Fibroblast of the conjunctiva (primary cell): ENCODE results near the gene PLAA.
A peak's percentile ranks its signal among the peaks of the same experiment; 100 is the strongest.
"Not testable (repeated sequence)": the region's sequence is repeated elsewhere in the genome, so short reads cannot be mapped to it uniquely, and the experiment has no call there.

Source experiments
- DNase-seq: peaks from one replicate; pipeline ENCODE4 v3.0.0-alpha.2; 2010; ENCODE audit warnings: low read depth

PLAA gene

DNA sequence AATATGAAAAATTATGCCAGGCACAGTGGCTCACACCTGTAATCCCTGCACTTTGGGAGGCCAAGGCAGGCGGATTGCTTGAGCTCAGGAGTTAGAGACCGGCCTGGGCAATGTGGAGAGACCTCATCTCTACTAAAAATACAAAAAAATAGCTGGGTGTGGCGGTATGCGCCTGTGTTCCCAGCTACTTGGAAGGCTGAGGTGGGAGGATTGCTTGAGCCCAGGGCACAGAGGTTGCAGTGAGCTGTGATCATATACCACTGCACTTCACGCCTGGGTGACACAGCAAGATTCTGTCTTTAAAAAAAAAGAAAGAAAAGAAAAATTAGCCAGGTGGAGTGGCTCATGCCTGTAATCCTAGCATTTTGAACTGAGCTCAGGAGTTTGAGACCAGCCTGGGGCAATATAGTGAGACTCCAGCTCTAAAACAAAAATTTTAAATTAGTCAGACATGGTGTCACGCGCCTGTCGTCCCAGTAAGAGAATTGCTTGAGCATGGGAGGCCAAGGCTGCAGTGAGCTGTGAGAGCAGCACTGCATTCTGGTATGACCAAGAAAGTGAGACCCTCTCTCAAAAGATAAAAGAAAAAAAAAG lies 18.0 kb downstream of the PLAA start:
- no peak for DNase-seq

GRCh38 chr9:26925609-26926008 lies 21.4 kb downstream of the PLAA start:
- no peak for DNase-seq

DNA sequence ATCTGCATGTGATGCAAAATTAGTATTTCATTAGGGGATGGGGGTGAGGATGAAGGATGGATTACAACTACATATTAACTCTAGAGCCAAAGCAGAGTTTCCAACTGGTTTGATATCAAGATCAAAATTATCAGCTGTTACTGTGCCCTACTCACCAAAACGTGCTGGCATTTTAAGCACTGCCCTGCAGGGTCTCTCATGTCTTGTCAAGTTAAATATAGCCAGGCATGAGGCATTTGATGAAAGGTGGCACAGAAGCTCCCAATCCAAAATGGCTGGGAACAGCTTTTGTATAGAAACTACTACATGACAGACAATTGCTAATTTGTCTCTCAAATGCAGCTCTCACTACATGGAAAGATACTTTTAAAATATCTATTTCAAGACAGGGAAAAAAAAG lies 27.3 kb downstream of the PLAA start:
- DNase-seq, result no peak

GRCh38 chr9:26913138-26913668 lies 33.8 kb downstream of the PLAA start:
- no peak for DNase-seq

DNA sequence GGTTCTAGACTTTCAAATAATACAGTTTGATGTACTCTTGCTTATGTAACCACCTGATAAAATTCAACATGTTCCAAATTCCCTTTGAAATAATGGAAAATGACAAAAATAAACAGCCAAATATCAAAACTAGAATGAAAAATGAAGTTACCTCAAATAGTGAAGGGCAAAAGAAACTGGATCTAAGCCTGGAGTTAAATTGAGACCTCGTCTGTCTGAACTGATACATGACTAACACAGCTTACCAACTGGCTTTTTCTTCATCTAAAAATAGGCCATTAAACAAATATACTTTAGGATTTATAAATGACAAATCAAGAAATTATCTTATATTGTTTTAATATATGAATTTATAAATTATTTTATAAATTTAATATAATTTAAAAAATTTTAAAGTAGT lies 42.4 kb downstream of the PLAA start:
- DNase-seq, result no peak

- no peak for DNase-seq
Observed at GRCh38 chr9:26904070-26904469, 43.0 kb downstream of the PLAA start.

GRCh38 chr9:26893030-26893676 lies 53.9 kb downstream of the PLAA start:
- DNase-seq, result no peak

DNA sequence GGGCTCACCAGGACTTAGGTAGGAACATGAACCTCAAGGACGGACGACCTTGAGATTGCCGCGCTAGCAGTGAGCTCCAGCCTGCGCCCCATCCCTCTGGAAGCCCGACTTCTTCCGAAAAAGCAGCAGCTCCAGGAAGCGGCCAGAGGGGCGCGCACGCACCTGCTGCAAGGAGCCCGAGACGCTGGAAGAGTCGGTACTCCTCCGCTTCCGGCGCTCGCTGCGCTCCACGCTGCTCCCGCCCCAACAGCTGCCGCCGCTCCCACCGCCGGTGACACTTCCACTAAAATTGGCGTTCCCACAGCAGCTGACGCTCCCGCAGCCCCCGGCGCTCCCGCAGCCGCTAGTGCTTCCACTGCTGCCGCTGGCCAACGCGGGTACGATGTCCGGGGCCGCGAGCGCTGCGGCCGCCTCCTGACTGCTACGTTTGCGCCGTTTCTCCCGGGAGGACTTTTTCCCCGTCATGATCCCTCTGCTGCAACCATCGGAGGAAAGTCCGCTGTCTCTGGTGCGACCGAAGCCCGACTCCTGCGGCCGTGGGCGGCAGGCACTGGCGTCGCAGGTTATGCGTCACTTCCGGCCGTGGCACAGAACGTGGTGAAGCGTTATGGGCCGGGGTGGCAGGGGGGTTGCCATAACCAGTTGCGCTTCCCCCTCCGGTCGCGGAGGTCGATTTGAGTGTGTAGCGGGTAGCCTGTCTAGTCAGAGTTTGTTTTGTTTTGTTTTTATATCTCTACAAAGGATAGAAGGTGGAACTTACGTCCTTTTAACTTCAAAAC lies 54.6 kb downstream of the PLAA start, which contains the start of gene CAAP1:
Gene CAAP1 (minus strand): TSS at position 552 of the 779 bp plus-strand sequence. CDS start 87 bp downstream, at position 465.
- peak; percentile 83 for DNase-seq

- no peak for DNase-seq
Observed at GRCh38 chr9:26891726-26892125, 55.3 kb downstream of the PLAA start.

DNA sequence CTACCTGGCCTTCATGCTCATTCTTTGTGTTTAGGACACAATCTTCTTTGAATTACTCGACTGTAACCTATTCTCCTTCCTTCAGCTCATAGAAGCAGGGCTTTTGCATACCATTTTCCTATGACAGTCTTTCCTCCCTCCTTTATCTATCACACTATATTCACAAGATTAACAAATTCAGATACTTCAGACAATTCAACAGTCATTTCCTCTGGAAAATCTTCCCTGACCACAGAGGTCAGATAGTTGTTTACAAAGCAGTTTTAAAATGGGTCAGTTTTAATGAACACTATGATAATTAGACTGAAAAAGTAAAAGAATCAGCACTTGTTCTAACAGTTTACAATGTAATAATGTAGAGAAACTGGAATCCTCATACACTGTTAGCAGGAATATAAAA lies 58.8 kb downstream of the PLAA start:
- DNase-seq, result no peak

DNA sequence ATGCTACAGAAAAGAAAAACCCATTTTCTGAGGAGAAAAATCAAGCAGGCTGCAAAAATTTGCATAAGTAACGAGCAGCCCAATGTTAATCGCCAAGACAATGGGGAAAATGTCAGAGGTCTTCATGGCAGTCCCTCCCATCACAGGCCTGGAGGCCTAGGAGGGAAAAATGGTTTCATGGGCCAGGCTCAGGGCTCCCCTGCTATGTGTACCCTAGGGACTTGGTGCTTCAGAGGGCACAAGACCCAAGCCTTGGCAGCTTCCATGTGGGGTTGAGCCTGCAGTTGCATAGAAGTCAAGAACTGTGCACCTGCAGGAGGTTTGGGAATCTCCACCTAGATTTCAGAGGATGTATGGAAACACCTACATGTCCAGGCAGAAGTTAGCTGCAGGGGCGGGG lies 64.9 kb downstream of the PLAA start:
- no peak for DNase-seq

DNA sequence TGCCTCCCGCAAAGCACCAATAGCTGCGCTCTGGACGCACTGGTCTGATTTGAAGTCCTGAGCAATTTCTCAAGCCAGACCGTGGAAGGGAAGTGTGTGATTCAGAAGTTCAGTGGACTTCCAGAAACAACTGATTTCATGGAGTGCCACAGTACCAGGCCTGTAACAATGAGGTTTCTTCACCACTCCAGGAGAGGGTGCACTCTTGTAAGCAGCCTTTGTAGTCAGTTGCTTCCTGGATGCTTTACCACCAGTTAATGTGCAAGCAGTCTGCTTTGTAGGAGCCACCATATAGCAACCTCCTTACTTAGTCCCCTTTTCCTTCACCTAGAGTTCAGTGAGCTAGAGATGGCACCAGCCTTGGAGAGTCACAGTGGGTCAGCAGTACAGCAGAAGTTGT lies 66.8 kb downstream of the PLAA start:
- DNase-seq, result no peak

DNA sequence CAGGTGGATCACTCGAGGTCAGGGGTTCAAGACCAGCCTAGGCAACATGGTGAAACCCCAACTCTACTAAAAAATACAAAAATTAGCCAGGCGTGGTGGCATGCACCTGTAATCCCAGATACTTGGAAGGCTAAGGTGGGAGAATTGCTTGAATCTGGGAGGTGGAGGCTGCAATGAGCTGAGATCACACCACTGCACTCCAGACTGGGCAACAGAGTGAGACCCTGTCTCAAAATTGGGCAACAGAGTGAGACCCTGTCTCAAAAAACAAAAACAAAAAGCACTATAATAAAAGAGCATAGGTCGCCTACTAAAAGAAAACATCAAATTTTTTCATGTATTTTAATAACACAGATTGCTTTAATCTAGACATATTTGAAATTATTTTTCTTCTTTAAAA lies 71.9 kb downstream of the PLAA start:
- not testable (repeated sequence) for DNase-seq

GRCh38 chr9:26870292-26870691 lies 76.8 kb downstream of the PLAA start:
- DNase-seq, result no peak

DNA sequence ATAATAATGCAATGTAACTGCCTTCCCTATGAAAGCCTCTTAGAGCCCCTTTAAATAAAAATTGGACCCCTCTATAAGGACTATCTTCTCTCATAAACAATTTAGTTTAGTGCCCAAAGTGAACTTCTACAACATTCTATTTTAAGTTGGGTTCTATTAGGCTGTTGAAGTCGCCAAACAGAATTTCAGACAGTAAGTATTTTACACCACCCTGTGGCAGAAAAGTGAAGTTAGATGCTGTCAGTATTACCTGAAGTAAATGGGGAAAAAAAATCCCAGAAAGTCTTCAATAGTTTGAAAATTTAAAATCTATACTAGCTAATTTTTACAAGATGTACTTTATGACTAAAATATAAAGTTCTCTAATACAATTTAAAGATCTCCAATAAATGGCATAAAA lies 84.0 kb downstream of the PLAA start:
- DNase-seq, result peak; percentile 3

DNA sequence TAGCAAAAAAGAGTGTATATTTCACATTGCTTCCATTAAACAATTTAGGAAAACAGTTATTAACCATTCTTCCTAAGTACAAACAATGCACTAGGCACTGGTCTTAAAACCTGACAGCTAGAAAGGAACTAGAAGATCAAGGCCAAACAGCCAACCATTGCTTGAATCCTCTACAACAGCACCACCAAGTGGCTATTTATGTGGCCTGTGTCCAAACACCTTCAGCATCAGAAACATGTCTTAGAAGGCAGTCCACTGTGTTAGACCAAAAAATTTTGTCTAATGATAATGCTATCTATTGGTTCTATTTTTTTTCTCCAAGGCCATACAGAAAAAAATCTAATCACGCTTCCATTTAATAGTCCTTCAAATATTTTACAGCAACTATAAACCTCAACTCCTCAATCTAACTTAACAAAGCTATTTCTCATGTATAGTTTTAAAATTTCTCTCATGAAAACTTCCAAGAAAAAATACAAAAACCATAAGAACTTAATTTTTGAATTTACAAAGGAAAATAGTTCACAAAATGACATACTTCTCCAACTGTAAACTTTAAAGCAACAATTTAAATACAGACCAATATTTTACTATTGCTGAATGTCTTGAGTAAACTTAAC lies 90.5 kb downstream of the PLAA start:
- peak; percentile 47 for DNase-seq
